ENCODE data around the gene FCRLA.
"Not testable (repeated sequence)": the region's sequence is repeated elsewhere in the genome, so short reads cannot be mapped to it uniquely, and the experiment has no call there.

Gene FCRLA, protein sequence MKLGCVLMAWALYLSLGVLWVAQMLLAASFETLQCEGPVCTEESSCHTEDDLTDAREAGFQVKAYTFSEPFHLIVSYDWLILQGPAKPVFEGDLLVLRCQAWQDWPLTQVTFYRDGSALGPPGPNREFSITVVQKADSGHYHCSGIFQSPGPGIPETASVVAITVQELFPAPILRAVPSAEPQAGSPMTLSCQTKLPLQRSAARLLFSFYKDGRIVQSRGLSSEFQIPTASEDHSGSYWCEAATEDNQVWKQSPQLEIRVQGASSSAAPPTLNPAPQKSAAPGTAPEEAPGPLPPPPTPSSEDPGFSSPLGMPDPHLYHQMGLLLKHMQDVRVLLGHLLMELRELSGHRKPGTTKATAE

DNA sequence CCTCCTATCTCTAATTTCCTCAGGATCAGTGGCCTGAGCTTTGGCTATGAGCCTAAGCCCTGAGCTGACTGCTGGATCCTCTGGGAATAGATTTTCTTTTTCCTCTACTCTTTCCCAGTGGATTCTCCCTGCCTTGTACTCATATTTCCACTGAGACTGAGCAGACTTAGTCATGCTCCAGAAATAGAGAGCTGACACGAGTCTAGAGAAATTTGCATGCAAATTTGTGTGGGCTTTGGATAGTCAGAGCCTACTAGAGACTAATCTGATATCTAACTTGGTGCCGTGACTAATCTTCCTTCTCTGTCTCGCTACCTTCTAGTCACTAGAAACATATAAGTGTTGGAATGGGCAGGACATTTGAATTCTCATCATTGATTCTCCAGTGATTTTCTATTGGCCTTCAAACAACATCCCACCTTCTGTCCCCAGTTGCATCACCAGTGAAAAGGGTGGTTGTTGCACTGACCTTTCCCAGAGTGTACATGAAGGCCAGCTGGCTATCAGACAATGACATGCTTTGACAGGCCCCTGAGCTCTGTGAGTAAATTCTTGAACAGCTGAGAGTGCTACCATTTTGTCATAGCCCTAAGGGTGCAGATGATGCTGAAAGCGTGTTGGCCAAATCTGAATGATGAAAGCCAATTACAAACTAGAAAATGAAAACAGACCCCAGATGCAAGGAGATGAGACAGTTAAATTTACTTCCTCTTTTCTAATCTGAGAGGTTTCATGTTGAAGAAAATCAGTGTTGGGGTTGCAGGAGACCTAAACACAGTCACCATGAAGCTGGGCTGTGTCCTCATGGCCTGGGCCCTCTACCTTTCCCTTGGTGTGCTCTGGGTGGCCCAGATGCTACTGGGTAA is at the start of gene FCRLA:
FCRLA (plus strand) TSS at position 748 of the 866 bp plus-strand sequence; CDS start at position 784, 36 bp downstream.
- no peak for DNase-seq (ENCODE audit: low read depth)

DNA sequence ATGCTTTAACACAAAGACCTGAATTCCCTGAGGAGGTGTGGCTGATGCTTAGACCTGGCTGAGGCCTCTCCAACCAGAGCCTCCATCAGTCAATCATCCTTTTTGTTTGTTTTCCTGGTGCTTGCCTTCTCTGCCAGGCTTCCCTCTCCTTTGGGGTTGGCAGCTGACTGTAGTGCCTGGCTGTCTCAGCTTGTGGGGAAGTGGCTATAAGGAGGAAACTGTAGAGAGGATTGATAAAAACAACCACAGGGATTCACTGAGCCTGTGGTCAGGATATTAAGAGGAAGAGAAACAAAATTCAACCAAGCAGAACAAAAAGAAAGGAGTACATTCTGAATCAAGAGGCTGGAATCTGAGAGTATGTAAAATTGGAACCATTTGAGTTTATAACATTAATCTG is 48.5 kb upstream of the FCRLA start:
- not testable (repeated sequence) for DNase-seq (ENCODE audit: low read depth)

DNA sequence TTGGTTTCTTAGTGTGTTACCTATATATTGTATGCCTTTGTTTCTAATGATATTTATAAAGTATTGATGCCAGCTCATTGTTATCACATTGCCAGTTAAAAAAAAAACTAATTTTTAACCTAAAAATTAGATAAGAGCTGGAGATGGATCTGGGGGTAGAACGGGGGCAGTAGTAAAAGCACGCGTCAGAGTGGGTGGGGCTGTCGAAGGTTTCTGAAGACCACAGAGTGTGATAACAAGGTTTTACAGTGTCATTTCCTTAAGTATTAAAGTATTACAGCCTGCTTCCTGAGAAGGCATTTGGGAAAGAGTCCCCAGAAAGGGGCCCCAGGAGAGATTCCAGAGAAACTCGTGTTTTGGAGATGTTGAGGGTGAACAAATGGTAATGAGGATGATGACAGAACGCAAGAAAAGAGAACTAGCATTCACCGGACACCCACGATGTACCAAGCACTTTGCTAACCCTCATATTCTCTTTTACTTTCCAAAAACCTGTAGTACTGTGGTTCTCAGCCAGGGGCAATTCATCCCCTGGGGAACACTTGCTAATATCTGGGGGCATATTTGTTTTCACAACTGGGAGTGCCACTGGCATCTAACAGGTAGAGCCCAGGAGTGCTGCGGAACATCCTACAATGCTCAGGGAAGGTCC is 45.2 kb upstream of the FCRLA start:
- DNase-seq (ENCODE audit: low read depth), result not testable (repeated sequence)

DNA sequence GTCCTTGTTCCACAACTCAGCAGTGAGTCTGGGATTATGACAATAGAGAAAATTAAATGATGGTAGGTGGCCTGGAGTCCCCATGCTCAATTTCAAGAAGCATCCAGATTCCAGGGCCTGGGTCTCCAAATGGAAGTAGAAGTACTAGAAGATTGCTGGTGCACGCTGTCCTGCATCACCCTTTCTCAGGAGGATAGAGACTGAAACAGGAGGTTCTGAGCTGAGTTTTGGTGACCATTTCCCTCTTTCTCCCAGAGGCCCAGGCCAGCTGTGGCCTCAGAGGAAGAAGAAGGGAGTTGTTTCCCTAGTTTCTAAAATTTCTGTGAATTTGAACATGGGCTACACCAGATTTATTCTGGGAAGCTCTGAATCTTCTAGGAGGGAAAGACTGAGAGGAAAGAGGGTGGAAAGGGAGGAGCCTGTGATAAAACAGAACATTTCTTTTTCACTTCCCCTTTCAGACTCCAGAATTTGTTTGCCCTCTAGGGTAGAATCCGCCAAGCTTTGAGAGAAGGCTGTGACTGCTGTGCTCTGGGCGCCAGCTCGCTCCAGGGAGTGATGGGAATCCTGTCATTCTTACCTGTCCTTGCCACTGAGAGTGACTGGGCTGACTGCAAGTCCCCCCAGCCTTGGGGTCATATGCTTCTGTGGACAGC is 44.2 kb upstream of the FCRLA start, which contains the start of gene FCGR2B:
FCGR2B (plus strand) TSS at position 460 of the 656 bp plus-strand sequence; CDS start at position 559, 99 bp downstream.
- not testable (repeated sequence) for DNase-seq (ENCODE audit: low read depth)

DNA sequence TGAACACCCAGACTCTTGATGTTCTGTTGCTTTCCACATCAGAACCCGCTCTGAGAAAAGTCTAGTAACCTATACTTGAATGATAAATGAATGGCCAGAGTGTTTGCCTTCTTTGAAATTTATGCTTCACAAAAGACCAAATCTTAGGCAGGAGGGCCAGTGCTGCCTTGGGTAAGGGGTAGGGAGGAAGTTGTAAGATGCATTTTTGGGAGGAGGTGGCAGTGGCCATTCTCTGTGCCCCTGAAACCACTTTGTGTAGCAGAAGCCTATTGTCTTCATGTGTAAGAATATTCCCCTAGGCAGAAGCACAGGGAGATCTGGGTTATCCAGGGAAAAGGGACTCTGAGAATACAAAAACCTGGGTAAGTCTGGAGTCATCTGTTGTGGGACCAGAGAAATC is 43.5 kb upstream of the FCRLA start:
- DNase-seq (ENCODE audit: low read depth), result not testable (repeated sequence)

DNA sequence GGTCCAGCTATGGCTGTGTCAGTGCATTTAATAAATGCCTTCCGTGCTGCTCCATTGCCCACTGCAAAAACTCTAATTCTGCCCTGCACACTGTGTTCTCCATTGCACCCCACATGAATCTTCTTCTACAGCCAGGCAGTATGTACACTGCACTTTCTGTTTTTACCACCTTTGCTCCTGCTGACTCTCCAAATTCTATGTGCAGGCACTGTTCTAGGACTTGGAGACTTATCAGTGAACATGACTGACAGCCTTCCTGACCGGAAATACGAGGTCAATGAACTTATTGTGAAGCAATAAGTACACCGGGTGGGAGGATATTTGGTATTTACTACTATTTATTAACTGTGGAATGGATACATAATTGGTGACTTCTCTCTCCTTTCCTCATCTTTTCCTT is 42.3 kb upstream of the FCRLA start:
- DNase-seq (ENCODE audit: low read depth), result not testable (repeated sequence)

DNA sequence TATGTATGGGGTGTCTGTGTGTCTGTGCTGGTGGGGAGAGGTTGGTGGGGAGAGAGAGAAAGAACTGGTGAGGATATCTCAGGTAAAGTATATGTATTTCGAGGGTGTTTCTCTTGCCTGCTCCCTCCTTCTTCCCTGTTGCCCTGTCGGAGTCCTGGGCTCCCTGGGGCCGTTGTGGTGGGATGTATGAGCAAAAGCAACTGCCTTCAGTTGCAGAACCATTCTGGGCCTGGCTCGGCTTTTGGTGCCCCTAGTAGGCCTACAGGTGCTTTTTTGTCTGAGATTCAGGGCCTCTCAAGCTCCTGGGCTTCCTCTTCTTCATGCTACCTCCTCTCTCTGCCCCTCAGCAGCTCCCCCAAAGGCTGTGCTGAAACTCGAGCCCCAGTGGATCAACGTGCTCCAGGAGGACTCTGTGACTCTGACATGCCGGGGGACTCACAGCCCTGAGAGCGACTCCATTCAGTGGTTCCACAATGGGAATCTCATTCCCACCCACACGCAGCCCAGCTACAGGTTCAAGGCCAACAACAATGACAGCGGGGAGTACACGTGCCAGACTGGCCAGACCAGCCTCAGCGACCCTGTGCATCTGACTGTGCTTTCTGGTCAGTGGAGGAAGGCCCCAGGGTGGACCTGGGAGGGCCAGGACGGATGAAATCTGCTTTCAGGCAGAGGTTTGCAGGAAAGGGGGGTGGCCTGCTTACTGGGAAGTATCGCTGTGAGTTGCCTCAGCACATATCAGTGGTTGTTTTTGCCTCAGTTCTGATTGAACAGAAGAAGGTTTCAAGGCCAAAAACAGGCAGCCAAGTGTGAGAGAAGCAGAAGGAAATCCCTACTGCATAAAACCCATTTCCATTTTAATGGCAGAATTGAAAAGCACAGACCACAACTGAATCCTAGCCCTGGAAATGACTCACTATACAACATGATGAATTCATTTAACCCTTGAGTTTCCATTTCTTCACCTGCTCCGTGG is 35.7 kb upstream of the FCRLA start:
- not testable (repeated sequence) for DNase-seq (ENCODE audit: low read depth)

DNA sequence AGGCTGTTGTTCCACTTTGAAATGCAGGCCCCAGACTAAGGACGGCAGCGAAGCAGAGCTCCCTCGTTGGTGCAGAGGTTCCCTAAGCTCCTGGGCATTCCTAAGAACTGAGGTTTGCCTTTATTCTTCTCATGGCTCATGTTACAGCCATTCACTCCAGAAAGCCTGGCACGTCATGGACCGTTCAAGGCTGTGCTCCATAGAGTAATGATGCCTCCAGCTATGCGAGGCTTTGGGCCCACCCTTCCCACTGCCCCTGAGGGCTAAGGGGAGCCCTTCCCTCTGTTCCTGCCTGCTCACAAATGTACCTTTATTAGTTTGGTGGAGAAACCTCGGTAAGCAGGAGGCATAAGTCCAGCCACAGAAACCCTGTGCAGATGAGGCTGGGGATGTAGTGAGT is 33.6 kb upstream of the FCRLA start:
- DNase-seq (ENCODE audit: low read depth), result not testable (repeated sequence)

DNA sequence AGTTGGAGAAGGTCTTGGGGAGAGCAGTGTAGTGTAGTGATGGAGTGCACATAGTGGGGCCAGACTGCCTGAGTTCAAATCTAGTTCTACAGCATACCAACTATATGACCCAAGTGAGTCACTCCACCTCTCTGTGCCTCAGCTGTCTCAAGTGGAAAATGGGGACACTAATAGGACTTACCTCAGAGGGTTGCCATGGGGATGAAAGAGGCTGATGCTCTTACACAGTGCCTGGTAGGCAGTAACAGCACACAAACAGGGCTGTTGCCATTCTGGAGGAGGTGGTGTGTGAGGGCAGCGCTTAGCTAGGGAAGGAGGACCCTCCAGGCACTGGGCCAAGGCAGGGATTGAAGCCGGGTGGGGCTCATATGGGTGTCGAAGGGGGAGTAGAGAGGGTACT is 32.6 kb upstream of the FCRLA start:
- not testable (repeated sequence) for DNase-seq (ENCODE audit: low read depth)

DNA sequence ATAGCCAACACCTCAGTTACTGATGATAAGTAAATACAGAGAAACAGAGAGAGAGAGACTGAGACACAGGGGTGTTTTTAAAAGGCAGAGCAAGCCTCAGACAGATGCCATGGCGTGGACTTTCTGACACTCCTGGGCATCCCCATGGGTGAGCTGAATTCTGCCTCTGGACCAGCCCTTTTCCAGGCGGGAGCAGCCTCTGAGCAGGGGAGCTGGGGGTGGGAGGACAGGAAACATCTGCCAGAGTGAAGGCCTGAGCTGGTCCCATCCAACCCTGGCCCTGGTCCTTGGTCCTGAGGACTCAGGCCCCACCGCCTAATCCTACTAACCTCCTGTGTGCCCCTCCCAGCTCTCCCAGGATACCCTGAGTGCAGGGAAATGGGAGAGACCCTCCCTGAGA is 32.1 kb upstream of the FCRLA start:
- DNase-seq (ENCODE audit: low read depth), result not testable (repeated sequence)

DNA sequence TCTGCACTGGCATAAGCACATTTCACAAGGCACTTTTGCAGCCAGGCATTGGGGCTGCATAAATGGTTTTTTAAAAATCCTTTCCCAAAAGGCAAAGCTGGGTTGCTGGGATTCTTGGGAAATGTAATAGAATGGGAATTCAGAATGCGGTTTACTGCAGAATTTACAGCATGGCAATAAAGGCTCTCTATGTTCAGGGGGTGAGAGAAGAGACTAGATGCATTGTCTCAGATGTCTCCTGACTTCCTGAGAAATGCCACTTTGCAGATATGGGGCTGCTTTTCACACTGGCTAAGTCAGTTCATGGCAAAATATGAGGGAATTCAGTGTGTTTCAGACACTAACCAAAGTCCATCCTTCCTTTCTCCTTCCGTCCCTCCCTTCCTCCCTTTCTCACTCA is 30.6 kb upstream of the FCRLA start:
- DNase-seq (ENCODE audit: low read depth), result no peak

DNA sequence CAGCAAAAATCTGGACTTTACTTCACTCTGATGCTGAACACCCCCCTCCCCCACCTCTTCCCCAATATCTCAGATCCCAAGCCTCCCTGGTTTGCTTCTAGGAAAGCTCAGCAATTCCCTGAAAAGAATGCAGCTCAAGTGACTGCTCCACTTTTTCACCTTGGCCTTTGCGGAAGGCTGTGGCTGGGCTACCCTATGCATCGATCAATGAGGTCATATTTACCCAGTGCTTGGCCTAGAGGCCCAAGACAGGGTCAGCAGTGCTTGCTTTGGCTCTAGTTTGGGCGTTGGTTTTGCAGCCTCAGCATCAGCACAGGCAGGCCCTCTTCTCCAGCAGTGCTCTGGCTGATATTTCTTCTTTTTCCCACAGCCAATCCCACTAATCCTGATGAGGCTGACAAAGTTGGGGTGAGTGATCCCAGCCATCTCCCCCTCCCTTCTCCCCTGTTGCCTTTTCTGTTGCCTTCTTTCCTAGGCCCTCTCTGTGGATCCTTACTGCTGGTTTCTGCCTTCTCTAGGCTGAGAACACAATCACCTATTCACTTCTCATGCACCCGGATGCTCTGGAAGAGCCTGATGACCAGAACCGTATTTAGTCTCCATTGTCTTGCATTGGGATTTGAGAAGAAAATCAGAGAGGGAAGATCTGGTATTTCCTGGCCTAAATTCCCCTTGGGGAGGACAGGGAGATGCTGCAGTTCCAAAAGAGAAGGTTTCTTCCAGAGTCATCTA is 29.9 kb upstream of the FCRLA start:
- DNase-seq (ENCODE audit: low read depth), result no peak

DNA sequence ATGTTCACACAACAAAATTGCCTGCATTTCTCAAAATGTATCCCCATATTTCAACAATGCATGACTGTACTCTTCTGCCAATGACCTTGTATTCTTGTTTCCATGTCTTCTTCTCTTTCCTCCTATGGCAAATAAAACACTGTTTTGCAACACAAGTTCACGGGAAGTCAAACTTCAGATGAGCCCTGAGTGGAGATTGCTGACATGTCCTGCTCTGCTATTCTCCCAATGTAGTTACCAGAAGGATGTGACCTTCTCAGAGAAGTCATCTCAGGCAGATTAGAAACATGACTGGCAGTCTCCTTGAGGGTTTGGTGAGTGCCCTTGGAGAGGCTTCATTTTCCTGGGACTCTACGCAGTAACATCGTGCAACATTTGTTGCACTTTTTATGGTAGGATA is 28.5 kb upstream of the FCRLA start:
- DNase-seq (ENCODE audit: low read depth), result no peak

DNA sequence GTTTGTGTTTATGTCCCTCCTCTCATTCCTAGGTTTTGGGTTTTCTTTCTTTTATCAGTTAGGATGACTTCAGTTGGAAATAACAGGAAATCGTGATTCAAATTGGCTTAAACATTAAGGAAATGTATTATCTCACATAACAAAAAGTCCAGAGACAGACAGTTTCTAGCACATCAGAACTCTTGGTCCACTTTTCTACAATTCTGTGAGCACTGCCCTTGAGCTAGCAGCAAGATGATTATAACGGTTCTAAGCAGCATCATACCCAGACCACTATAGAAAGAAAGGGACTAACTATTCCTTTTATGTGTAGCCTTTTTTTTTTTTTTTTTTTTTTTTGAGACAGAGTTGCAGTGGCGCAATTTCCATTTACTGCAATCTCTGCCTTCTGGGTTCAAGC is 25.1 kb upstream of the FCRLA start:
- no peak for DNase-seq (ENCODE audit: low read depth)

DNA sequence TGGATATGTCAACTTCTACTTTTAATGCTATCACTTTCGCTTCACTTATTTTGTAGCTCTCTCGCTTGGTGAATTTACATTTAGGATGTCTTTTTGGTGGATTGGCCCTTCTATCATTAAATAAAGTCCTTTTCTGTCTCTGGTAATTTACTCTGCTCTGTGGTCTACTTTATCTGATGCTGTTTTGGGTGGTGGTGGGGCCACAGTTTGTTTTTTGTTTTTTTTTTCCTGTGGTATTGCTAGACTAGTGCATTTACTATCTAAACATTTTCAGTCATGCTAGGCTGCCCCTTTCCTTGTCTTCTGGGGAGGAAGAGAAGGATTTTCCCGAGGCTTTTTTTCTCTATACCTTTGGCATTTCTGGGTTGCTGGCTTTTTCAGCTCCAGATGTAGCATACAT is 18.1 kb upstream of the FCRLA start:
- no peak for DNase-seq (ENCODE audit: low read depth)

DNA sequence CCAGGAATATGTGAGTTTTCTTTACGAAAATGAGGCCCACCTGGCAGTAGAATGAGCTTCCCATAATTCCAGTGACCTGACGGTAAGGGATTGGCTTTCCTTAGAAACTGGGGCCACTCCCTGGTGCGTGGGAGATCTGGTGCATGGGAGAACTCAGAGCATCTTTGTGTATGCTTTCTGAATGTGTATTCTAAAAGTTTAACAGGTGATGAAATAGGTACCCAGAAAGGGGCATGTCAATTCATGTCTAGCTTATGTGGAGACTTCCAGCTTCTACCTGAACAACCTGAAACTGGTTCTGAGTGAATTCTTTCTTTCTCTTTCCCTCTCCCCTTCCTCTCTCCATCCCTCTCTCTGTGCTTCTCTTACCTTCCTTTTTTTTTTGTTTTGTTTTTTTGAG is 15.2 kb upstream of the FCRLA start:
- DNase-seq (ENCODE audit: low read depth), result no peak

DNA sequence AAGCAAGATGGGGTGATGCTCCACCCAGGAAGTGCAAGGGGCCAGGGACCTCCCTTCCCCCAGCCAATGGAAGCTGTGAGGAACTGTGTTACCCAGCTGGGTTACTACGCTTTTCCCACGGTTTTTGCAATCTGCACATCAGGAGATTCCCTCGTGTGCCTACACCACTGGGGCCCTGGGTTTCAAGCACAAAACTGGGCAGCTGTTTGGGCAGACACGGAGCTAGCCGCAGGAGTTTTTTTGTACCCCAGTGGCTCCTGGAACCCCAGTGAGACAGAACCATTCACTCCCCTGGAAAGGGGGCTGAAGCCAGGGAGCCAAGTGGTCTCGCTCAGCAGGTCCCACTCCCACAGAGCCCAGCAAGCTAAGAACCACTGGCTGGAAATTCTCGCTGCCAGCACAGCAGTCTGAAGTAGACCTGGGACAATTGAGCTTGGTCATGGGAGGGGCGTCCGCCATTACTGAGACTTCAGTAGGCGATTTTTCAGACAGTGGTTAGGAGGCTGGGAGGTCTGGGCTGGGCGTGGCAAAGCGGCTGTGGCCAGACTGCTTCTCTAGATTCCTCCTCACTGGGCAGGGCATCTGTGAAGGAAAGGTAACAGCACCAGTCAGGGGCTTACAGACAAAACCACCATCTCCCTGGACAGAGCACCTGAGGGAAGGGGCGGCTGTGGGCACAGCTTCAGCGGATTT is 13.9 kb upstream of the FCRLA start:
- DNase-seq (ENCODE audit: low read depth), result not testable (repeated sequence)

DNA sequence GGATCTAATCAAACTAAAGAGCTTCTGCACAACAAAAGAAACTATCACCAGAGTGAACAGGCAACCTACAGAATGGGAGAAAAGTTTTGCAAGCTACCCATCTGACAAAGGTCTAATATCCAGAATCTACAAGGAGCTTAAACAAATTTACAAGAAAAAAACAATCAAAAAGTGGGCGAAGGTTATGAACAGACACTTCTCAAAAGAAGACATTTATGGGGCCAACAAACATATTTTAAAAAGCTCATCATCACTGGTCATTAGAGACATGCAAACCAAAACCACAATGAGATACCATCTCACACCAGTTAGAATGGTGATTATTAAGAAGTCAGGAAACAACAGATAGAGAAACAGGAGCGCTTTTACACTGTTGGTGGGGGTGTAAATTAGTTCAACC is 8.7 kb upstream of the FCRLA start:
- DNase-seq (ENCODE audit: low read depth), result not testable (repeated sequence)

DNA sequence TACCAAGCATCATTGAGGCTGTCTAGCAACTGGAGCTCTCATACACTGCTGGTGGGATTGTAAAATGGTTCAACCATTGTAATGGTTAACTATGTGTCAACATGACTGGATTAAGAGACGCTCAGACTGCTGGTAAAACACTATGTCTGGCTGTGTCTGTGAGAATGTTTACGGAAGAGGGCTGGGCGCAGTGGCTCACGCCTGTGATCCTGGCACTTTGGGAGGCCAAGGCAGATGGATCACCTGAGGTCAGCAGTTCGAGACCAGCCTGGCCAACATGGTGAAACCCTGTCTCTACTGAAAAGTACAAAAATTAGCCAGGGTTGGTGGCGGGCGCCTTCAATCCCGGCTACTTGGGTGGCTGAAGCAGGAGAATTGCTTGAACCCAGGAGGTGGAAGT is 4.8 kb upstream of the FCRLA start:
- DNase-seq (ENCODE audit: low read depth), result no peak

Data from activated T-cell treated with anti-CD3 and anti-CD28 coated beads for 48 hours (primary cell).